ENCODE measurements around the gene KDELR1.

KDELR1 gene

GRCh38 chr19:48391100-48392005, at the start of gene KDELR1:
Gene KDELR1 (minus strand): TSS chr19:48391551. CDS start chr19:48391358, 193 bp downstream.
- peak within 1 kb of the TSS; percentile 83 for H3K4me3 ChIP-seq (ENCODE audit: insufficient read length, low read depth)
- peaks cover 36% of the 10 kb centered on the region for H3K27me3 ChIP-seq (ENCODE audit: insufficient read depth, insufficient read length)
- peaks cover 12% of the 10 kb centered on the region for H3K4me1 ChIP-seq (ENCODE audit: insufficient read depth, insufficient read length)
- peaks cover 25% of the 10 kb centered on the region for H3K36me3 ChIP-seq (ENCODE audit: insufficient read depth, insufficient read length, low read length)
- no peaks in the 10 kb centered on the region for H3K9me3 ChIP-seq (ENCODE audit: insufficient read depth, low read length)
- no peak for DNase-seq (ENCODE audit: low read depth, low spot score)
- peak within 1 kb of the TSS; percentile 98 for H3K9ac ChIP-seq (ENCODE audit: insufficient read length, low read depth)
- TF ChIP-seq YY1 (IDR thresholded peaks at IDR 0.05; ENCODE audit: insufficient read depth, insufficient read length) = no peak
- no peak for TF ChIP-seq ZNF274 (IDR thresholded peaks at IDR 0.05; ENCODE audit: low read depth, low read length)
- no peak for TF ChIP-seq SUZ12 (IDR thresholded peaks at IDR 0.05; ENCODE audit: extremely low read depth, insufficient read depth, insufficient read length)

GRCh38 chr19:48436586-48436985, 45.2 kb upstream of the KDELR1 start:
- H3K9me3 ChIP-seq (ENCODE audit: insufficient read depth, low read length) = no peaks in the 10 kb centered on the region
- no peak overlapping the region for H3K9ac ChIP-seq (ENCODE audit: insufficient read length, low read depth)
- H3K27me3 ChIP-seq (ENCODE audit: insufficient read depth, insufficient read length) = peaks cover 1% of the 10 kb centered on the region
- TF ChIP-seq YY1 (IDR thresholded peaks at IDR 0.05; ENCODE audit: insufficient read depth, insufficient read length) = no peak
- TF ChIP-seq SUZ12 (IDR thresholded peaks at IDR 0.05; ENCODE audit: extremely low read depth, insufficient read depth, insufficient read length) = no peak
- no peak for TF ChIP-seq ZNF274 (IDR thresholded peaks at IDR 0.05; ENCODE audit: low read depth, low read length)
- H3K36me3 ChIP-seq (ENCODE audit: insufficient read depth, insufficient read length, low read length) = no peaks in the 10 kb centered on the region
- peaks cover 3% of the 10 kb centered on the region for H3K4me1 ChIP-seq (ENCODE audit: insufficient read depth, insufficient read length)
- no peak overlapping the region for H3K4me3 ChIP-seq (ENCODE audit: insufficient read length, low read depth)
- no peak for DNase-seq (ENCODE audit: low read depth, low spot score)

- Histone ChIP-seq H3K9me3 (ENCODE audit: insufficient read depth, low read length) (no peaks in the 10 kb centered on the region), H3K4me1 (ENCODE audit: insufficient read depth, insufficient read length) (peaks cover 3% of the 10 kb centered on the region), H3K9ac (ENCODE audit: insufficient read length, low read depth) (no peak overlapping the region), H3K27me3 (ENCODE audit: insufficient read depth, insufficient read length) (no peaks in the 10 kb centered on the region), H3K36me3 (ENCODE audit: insufficient read depth, insufficient read length, low read length) (no peaks in the 10 kb centered on the region), H3K4me3 (ENCODE audit: insufficient read length, low read depth) (no peak overlapping the region)
- DNase-seq (ENCODE audit: low read depth, low spot score) = no peak
- no peak for TF ChIP-seq SUZ12 (IDR thresholded peaks at IDR 0.05; ENCODE audit: extremely low read depth, insufficient read depth, insufficient read length)
Measured at GRCh38 chr19:48433337-48433736, 42.0 kb upstream of the KDELR1 start.

- H3K36me3 ChIP-seq (ENCODE audit: insufficient read depth, insufficient read length, low read length) = no peaks in the 10 kb centered on the region
- TF ChIP-seq SUZ12 (IDR thresholded peaks at IDR 0.05; ENCODE audit: extremely low read depth, insufficient read depth, insufficient read length) (no peak), YY1 (IDR thresholded peaks at IDR 0.05; ENCODE audit: insufficient read depth, insufficient read length) (no peak), ZNF274 (IDR thresholded peaks at IDR 0.05; ENCODE audit: low read depth, low read length) (no peak)
- no peak overlapping the region for H3K9ac ChIP-seq (ENCODE audit: insufficient read length, low read depth)
- H3K27me3 ChIP-seq (ENCODE audit: insufficient read depth, insufficient read length) = no peaks in the 10 kb centered on the region
- H3K4me3 ChIP-seq (ENCODE audit: insufficient read length, low read depth) = no peak overlapping the region
- no peaks in the 10 kb centered on the region for H3K4me1 ChIP-seq (ENCODE audit: insufficient read depth, insufficient read length)
- DNase-seq (ENCODE audit: low read depth, low spot score) = no peak
- H3K9me3 ChIP-seq (ENCODE audit: insufficient read depth, low read length) = no peaks in the 10 kb centered on the region
Measured at GRCh38 chr19:48428670-48429069, 37.3 kb upstream of the KDELR1 start.

- H3K36me3 ChIP-seq (ENCODE audit: insufficient read depth, insufficient read length, low read length) = no peaks in the 10 kb centered on the region
- no peaks in the 10 kb centered on the region for H3K27me3 ChIP-seq (ENCODE audit: insufficient read depth, insufficient read length)
- TF ChIP-seq SUZ12 (IDR thresholded peaks at IDR 0.05; ENCODE audit: extremely low read depth, insufficient read depth, insufficient read length) = no peak
- no peak for TF ChIP-seq YY1 (IDR thresholded peaks at IDR 0.05; ENCODE audit: insufficient read depth, insufficient read length)
- no peak for TF ChIP-seq ZNF274 (IDR thresholded peaks at IDR 0.05; ENCODE audit: low read depth, low read length)
- peak overlapping the region; percentile 64 for H3K9ac ChIP-seq (ENCODE audit: insufficient read length, low read depth)
- no peak overlapping the region for H3K4me3 ChIP-seq (ENCODE audit: insufficient read length, low read depth)
- DNase-seq (ENCODE audit: low read depth, low spot score) = no peak
- H3K4me1 ChIP-seq (ENCODE audit: insufficient read depth, insufficient read length) = no peaks in the 10 kb centered on the region
- no peaks in the 10 kb centered on the region for H3K9me3 ChIP-seq (ENCODE audit: insufficient read depth, low read length)
Measured at GRCh38 chr19:48424694-48425219, 33.4 kb upstream of the KDELR1 start.

- Histone ChIP-seq H3K36me3 (ENCODE audit: insufficient read depth, insufficient read length, low read length) (no peaks in the 10 kb centered on the region), H3K9ac (ENCODE audit: insufficient read length, low read depth) (peak overlapping the region; percentile 10), H3K4me3 (ENCODE audit: insufficient read length, low read depth) (no peak overlapping the region), H3K27me3 (ENCODE audit: insufficient read depth, insufficient read length) (no peaks in the 10 kb centered on the region), H3K4me1 (ENCODE audit: insufficient read depth, insufficient read length) (peaks cover 7% of the 10 kb centered on the region), H3K9me3 (ENCODE audit: insufficient read depth, low read length) (no peaks in the 10 kb centered on the region)
- TF ChIP-seq YY1 (IDR thresholded peaks at IDR 0.05; ENCODE audit: insufficient read depth, insufficient read length) (no peak), SUZ12 (IDR thresholded peaks at IDR 0.05; ENCODE audit: extremely low read depth, insufficient read depth, insufficient read length) (no peak)
- DNase-seq (ENCODE audit: low read depth, low spot score) = no peak
Measured at GRCh38 chr19:48421548-48421947, 30.2 kb upstream of the KDELR1 start.

GRCh38 chr19:48419158-48419920, 28.0 kb upstream of the KDELR1 start:
- Histone ChIP-seq H3K4me1 (ENCODE audit: insufficient read depth, insufficient read length) (peaks cover 7% of the 10 kb centered on the region), H3K27me3 (ENCODE audit: insufficient read depth, insufficient read length) (peaks cover 2% of the 10 kb centered on the region), H3K9ac (ENCODE audit: insufficient read length, low read depth) (peak overlapping the region; percentile 70), H3K4me3 (ENCODE audit: insufficient read length, low read depth) (peak overlapping the region; percentile 11), H3K36me3 (ENCODE audit: insufficient read depth, insufficient read length, low read length) (peaks cover 6% of the 10 kb centered on the region), H3K9me3 (ENCODE audit: insufficient read depth, low read length) (no peaks in the 10 kb centered on the region)
- no peak for TF ChIP-seq YY1 (IDR thresholded peaks at IDR 0.05; ENCODE audit: insufficient read depth, insufficient read length)
- no peak for DNase-seq (ENCODE audit: low read depth, low spot score)
